Liver (tissue), 3 donors: ENCODE measurements around the gene ARF5.

Source experiments
- ATF3 ChIP-seq: IDR thresholded peaks from 2 replicates; pipeline ENCODE4 v1.6.1; 2016; ENCODE audit warnings: antibody characterized with exemption
- CTCF ChIP-seq: fragments of 150-350 bp; IDR thresholded peaks from 2 replicates; pipeline ENCODE4 v1.5.1; 2017; ENCODE audit warnings: improper control_type of control experiment, low read depth, low read length; ENCODE audit not compliant: missing input control
- EGR1 ChIP-seq, 2 donors: IDR thresholded peaks; 2 replicates each; pipeline ENCODE4 v1.6.1; 2016 to 2018; ENCODE audit warnings: antibody characterized with exemption in 2 of 2, low read depth in 2 of 2
- FOXA1 ChIP-seq: IDR thresholded peaks from 2 replicates; pipeline ENCODE4 v1.6.1; 2016; ENCODE audit warnings: antibody characterized with exemption
- MAX ChIP-seq: IDR thresholded peaks from 2 replicates; pipeline ENCODE4 v1.6.1; 2016; ENCODE audit warnings: antibody characterized with exemption
- NR2F2 ChIP-seq: IDR thresholded peaks from 2 replicates; pipeline ENCODE4 v1.6.1; 2016; ENCODE audit warnings: antibody characterized with exemption
- RAD21 ChIP-seq, 2 donors: IDR thresholded peaks; 2 replicates each; pipeline ENCODE4 v1.6.1; 2016; ENCODE audit warnings: antibody characterized with exemption in 2 of 2, mild to moderate bottlenecking in 2 of 2
- REST ChIP-seq: IDR thresholded peaks from 2 replicates; pipeline ENCODE4 v1.6.1; 2016; ENCODE audit warnings: antibody characterized with exemption, mild to moderate bottlenecking
- SP1 ChIP-seq: IDR thresholded peaks from 2 replicates; pipeline ENCODE4 v1.6.1; 2018; ENCODE audit warnings: antibody characterized with exemption, mild to moderate bottlenecking
- TAF1 ChIP-seq: conservative IDR thresholded peaks from 2 replicates; pipeline ENCODE4 v1.6.1; 2016; ENCODE audit warnings: antibody characterized with exemption, mild to moderate bottlenecking
- YY1 ChIP-seq: IDR thresholded peaks from 2 replicates; pipeline ENCODE4 v1.6.1; 2016; ENCODE audit warnings: antibody characterized with exemption, mild to moderate bottlenecking
- donor health status: healthy.
- donor health status: healthy.

- TF ChIP-seq CTCF: no peak
- TF ChIP-seq ATF3: no peak
- TF ChIP-seq SP1: no peak
- no peak for TF ChIP-seq REST
- TF ChIP-seq FOXA1: no peak
- TF ChIP-seq RAD21 (IDR thresholded peaks at IDR 0.05): no peak
- TF ChIP-seq TAF1: no peak
- no peak for TF ChIP-seq MAX
- TF ChIP-seq EGR1 (IDR thresholded peaks at IDR 0.05; ENCODE audit: low read depth in 2 of 2): no peak
- no peak for TF ChIP-seq YY1
- no peak for TF ChIP-seq NR2F2
Measured at GRCh38 chr7:127609297-127609696, 21.1 kb downstream of the ARF5 start.
